Measurements from ENCODE around the gene SYT17.

DNA sequence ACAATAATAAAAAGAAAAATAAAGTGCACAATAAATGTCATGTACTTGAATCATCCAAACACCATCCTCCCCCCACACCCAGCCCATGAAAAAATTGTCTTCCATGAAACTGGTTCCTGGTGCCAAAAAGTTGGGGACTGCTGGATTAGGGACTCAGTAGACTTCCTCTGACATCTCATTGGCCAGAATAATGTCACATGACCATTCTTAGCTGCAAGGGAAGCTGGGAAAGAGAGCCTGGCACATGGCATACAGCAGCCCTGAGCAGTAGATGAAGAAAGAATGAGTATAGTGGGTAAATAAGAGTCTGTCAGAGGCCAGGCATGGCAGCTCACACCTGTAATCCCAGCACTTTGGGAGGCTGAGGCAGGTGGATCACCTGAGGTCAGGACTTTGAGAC is 41.7 kb upstream of the SYT17 start:
- TF ChIP-seq TAF1 (IDR thresholded peaks at IDR 0.05; ENCODE audit: borderline replicate concordance, low read depth, low read length) (no peak), MXI1 (IDR thresholded peaks at IDR 0.05; ENCODE audit: low read depth, low read length) (no peak), MTA3 (IDR thresholded peaks at IDR 0.05; ENCODE audit: borderline replicate concordance, low read length) (no peak), POLR2A (IDR thresholded peaks at IDR 0.05; ENCODE audit: low read depth, low read length) (no peak), YY1 (IDR thresholded peaks at IDR 0.05; ENCODE audit: low read depth, low read length) (no peak), CHD4 (IDR thresholded peaks at IDR 0.05) (no peak)
- TF ChIP-seq, protein P1, sequence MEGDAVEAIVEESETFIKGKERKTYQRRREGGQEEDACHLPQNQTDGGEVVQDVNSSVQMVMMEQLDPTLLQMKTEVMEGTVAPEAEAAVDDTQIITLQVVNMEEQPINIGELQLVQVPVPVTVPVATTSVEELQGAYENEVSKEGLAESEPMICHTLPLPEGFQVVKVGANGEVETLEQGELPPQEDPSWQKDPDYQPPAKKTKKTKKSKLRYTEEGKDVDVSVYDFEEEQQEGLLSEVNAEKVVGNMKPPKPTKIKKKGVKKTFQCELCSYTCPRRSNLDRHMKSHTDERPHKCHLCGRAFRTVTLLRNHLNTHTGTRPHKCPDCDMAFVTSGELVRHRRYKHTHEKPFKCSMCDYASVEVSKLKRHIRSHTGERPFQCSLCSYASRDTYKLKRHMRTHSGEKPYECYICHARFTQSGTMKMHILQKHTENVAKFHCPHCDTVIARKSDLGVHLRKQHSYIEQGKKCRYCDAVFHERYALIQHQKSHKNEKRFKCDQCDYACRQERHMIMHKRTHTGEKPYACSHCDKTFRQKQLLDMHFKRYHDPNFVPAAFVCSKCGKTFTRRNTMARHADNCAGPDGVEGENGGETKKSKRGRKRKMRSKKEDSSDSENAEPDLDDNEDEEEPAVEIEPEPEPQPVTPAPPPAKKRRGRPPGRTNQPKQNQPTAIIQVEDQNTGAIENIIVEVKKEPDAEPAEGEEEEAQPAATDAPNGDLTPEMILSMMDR (IDR thresholded peaks at IDR 0.05 in 2 of 3, conservative IDR thresholded peaks at IDR 0.05 in 1 of 3; ENCODE audit: control insufficient read depth in 2 of 3, extremely low read depth in 1 of 3, insufficient read depth in 1 of 3, low read depth in 3 of 3, low read length in 3 of 3) = no peak
- TF ChIP-seq, protein P2, sequence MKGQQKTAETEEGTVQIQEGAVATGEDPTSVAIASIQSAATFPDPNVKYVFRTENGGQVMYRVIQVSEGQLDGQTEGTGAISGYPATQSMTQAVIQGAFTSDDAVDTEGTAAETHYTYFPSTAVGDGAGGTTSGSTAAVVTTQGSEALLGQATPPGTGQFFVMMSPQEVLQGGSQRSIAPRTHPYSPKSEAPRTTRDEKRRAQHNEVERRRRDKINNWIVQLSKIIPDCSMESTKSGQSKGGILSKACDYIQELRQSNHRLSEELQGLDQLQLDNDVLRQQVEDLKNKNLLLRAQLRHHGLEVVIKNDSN (IDR thresholded peaks at IDR 0.05; ENCODE audit: borderline replicate concordance, extremely low read length, insufficient read depth, low read depth, low read length) = no peak

All from GM12878 (cell line).